CD8-positive, alpha-beta memory T cell (primary cell): Measurements from ENCODE around the gene PPP4R1. TPM values are rescaled to one million over a fixed set of nuclear protein-coding genes. Genes with fewer than 3 reads are reported as not detected.

ENCODE experiments used
- CTCF ChIA-PET: fragments of 350-600 bp; sonication (Branson Sonifier 250); formaldehyde crosslinking; loops from one replicate; lab custom pipeline; 2021; ENCODE audit warnings: antibody characterized with exemption; lab: Charles Lee
- POLR2A ChIA-PET: fragments of 350-600 bp; sonication (Branson Sonifier 250); formaldehyde crosslinking; loops from one replicate; lab custom pipeline; 2021; ENCODE audit warnings: antibody characterized with exemption; lab: Charles Lee
- DNase-seq, 5 donors: peaks; one replicate each; pipeline versions ENCODE4 v3.0.0 to v3.0.0-alpha.2; 2020 to 2022; ENCODE audit warnings: mixed read lengths in 1 of 5
- H3K27ac ChIP-seq: one replicate; pipeline ENCODE4 v1.7.0; 2013; ENCODE audit warnings: low read depth, mild to moderate bottlenecking, low read length, moderate library complexity
- H3K27me3 ChIP-seq: 2 replicates; pipeline ENCODE4 v1.7.0; 2013; ENCODE audit warnings: low read length, mild to moderate bottlenecking; ENCODE audit not compliant: insufficient read depth, poor library complexity, severe bottlenecking
- H3K36me3 ChIP-seq: 2 replicates; pipeline ENCODE4 v1.7.0; 2013; ENCODE audit warnings: mild to moderate bottlenecking, low read length, moderate library complexity; ENCODE audit not compliant: insufficient read depth
- H3K4me1 ChIP-seq: 2 replicates; pipeline ENCODE4 v1.7.0; 2013; ENCODE audit warnings: mild to moderate bottlenecking, low read length, moderate library complexity; ENCODE audit not compliant: insufficient read depth
- H3K4me3 ChIP-seq: 2 replicates; pipeline ENCODE4 v1.7.0; 2013; ENCODE audit warnings: mild to moderate bottlenecking, low read length
- H3K9me3 ChIP-seq: 2 replicates; pipeline ENCODE4 v1.7.0; 2013; ENCODE audit warnings: mild to moderate bottlenecking, low read length
- H3K27ac Mint-ChIP-seq, 8 donors: one replicate each; pipeline ENCODE4 v1.8.0; 2020 to 2021; ENCODE audit warnings: mixed read lengths in 8 of 8, mild to moderate bottlenecking in 6 of 8, inconsistent platforms in 3 of 8, moderate library complexity in 3 of 8
- H3K27me3 Mint-ChIP-seq, 2 donors: one replicate each; pipeline ENCODE4 v1.8.0; 2020 to 2021; ENCODE audit warnings: mixed read lengths in 2 of 2, mild to moderate bottlenecking in 1 of 2, moderate library complexity in 1 of 2
- H3K36me3 Mint-ChIP-seq, 3 donors: one replicate each; pipeline ENCODE4 v1.8.0; 2020 to 2021; ENCODE audit warnings: mixed read lengths in 3 of 3, inconsistent platforms in 1 of 3, mild to moderate bottlenecking in 1 of 3
- H3K4me1 Mint-ChIP-seq, 3 donors: one replicate each; pipeline ENCODE4 v1.8.0; 2020 to 2021; ENCODE audit warnings: mixed read lengths in 3 of 3, inconsistent platforms in 1 of 3, mild to moderate bottlenecking in 1 of 3
- H3K4me3 Mint-ChIP-seq, 7 donors: one replicate each; pipeline ENCODE4 v1.8.0; 2020 to 2021; ENCODE audit warnings: mixed read lengths in 7 of 7, mild to moderate bottlenecking in 6 of 7, moderate library complexity in 4 of 7, inconsistent platforms in 2 of 7
- H3K9me3 Mint-ChIP-seq, 5 donors: one replicate each; pipeline ENCODE4 v1.8.0; 2020 to 2022; ENCODE audit warnings: mixed read lengths in 5 of 5, mild to moderate bottlenecking in 3 of 5, moderate library complexity in 2 of 5, inconsistent platforms in 1 of 5
- polyA plus RNA-seq: library from polyadenylated mRNA; unstranded; fragments of 300-500 nt; fragmentation: Illumina TruSeq; gene quantifications from one replicate; pipeline ENCODE4 v1.2.3, GENCODE V29; 2021
- total RNA-seq, 2 experiments: library from RNA; stranded (reverse); gene quantifications; one replicate each; pipeline ENCODE4 v1.2.3, GENCODE V29; 2021

Gene PPP4R1
- total and polyA plus RNA-seq, 3 experiments from 2014 or later: 17.2 to 59.9 (median 58.4) TPM

GRCh38 chr18:9526458-9526857, 87.9 kb downstream of the PPP4R1 start:
- Mint-ChIP-seq H3K27ac (peak overlapping the region in 1 of 8 donors; percentile 54), H3K27me3 (no peaks in the 10 kb centered on the region), H3K36me3 (peaks cover 27 to 83% (median 37%) of the 10 kb centered on the region in 3 donors), H3K9me3 (peaks cover 0 to 2% (median 0%) of the 10 kb centered on the region in 5 donors), H3K4me3 (no peak overlapping the region), H3K4me1 (no peaks in the 10 kb centered on the region)
- no peak overlapping the region for H3K27ac ChIP-seq
- H3K9me3 ChIP-seq: no peaks in the 10 kb centered on the region
- no peaks in the 10 kb centered on the region for H3K4me1 ChIP-seq
- peaks cover 18% of the 10 kb centered on the region for H3K36me3 ChIP-seq
- ChIA-PET POLR2A (no interaction called here), CTCF (interaction anchor here (1.7 kb wide), 1 partner anchor 10 kb away, joined by 3 read pairs; no protein-coding TSS in a partner anchor)
- no peak overlapping the region for H3K4me3 ChIP-seq
- DNase-seq: no peak
- H3K27me3 ChIP-seq: no peaks in the 10 kb centered on the region

GRCh38 chr18:9522952-9523351, 91.4 kb downstream of the PPP4R1 start:
- Histone ChIP-seq H3K36me3 (peaks cover 15% of the 10 kb centered on the region), H3K4me3 (no peak overlapping the region), H3K4me1 (no peaks in the 10 kb centered on the region), H3K27ac (no peak overlapping the region), H3K27me3 (no peaks in the 10 kb centered on the region), H3K9me3 (no peaks in the 10 kb centered on the region)
- H3K4me1 Mint-ChIP-seq: peaks cover 0 to 6% (median 6%) of the 10 kb centered on the region in 3 donors
- H3K4me3 Mint-ChIP-seq: no peak overlapping the region
- H3K36me3 Mint-ChIP-seq: peaks cover 16 to 65% (median 24%) of the 10 kb centered on the region in 3 donors
- H3K27me3 Mint-ChIP-seq: no peaks in the 10 kb centered on the region
- H3K9me3 Mint-ChIP-seq: peaks cover 0 to 2% (median 0%) of the 10 kb centered on the region in 5 donors
- ChIA-PET POLR2A (no interaction called here), CTCF (no interaction called here)
- H3K27ac Mint-ChIP-seq: no peak overlapping the region
- DNase-seq: no peak

DNA sequence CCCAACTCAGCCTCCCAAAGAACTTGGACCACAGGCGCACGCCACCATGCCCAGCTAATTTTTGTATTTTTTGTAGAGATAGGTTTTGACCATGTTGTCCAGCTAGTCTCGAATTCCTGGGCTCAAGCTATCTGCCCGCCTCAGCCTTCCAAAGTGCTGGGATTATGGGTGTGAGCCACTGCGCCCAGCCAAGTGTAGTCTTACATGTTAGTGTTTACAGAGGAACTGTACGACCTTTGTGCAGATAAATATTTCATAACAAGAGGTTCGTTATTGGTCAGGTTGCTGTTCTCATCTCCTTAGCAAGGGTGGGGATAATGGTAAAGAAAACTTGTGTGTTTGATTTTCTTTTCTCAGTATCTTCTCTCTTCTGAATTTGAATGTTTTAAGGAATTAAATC, 92.6 kb downstream of the PPP4R1 start:
- Mint-ChIP-seq H3K9me3 (no peaks in the 10 kb centered on the region), H3K36me3 (peaks cover 5 to 62% (median 25%) of the 10 kb centered on the region in 3 donors), H3K27me3 (no peaks in the 10 kb centered on the region), H3K4me1 (peaks cover 0 to 7% (median 6%) of the 10 kb centered on the region in 3 donors), H3K4me3 (no peak overlapping the region), H3K27ac (peak overlapping the region in 1 of 8 donors; percentile 69)
- H3K4me1 ChIP-seq: no peaks in the 10 kb centered on the region
- no peaks in the 10 kb centered on the region for H3K27me3 ChIP-seq
- H3K36me3 ChIP-seq: peaks cover 16% of the 10 kb centered on the region
- H3K27ac ChIP-seq: no peak overlapping the region
- H3K4me3 ChIP-seq: no peak overlapping the region
- ChIA-PET POLR2A (no interaction called here), CTCF (interaction anchor here (1.0 kb wide), 1 partner anchor 448 kb away, joined by 4 read pairs; no protein-coding TSS in a partner anchor)
- DNase-seq: no peak
- H3K9me3 ChIP-seq: no peaks in the 10 kb centered on the region

GRCh38 chr18:9520666-9521065, 93.7 kb downstream of the PPP4R1 start:
- no peak overlapping the region for H3K27ac Mint-ChIP-seq
- CTCF ChIA-PET: interaction anchor here (1.1 to 1.5 kb wide), 2 partner anchors 9 to 11 kb away, joined by 4 read pairs; no protein-coding TSS in a partner anchor

GRCh38 chr18:9519399-9519798, 95.0 kb downstream of the PPP4R1 start:
- ChIA-PET POLR2A (no interaction called here), CTCF (no interaction called here)
- no peaks in the 10 kb centered on the region for H3K27me3 Mint-ChIP-seq
- no peak overlapping the region for H3K4me3 Mint-ChIP-seq
- Histone ChIP-seq H3K4me1 (no peaks in the 10 kb centered on the region), H3K27me3 (no peaks in the 10 kb centered on the region), H3K27ac (no peak overlapping the region), H3K4me3 (no peak overlapping the region), H3K36me3 (peaks cover 8% of the 10 kb centered on the region), H3K9me3 (no peaks in the 10 kb centered on the region)
- no peaks in the 10 kb centered on the region for H3K9me3 Mint-ChIP-seq
- DNase-seq: no peak
- no peak overlapping the region for H3K27ac Mint-ChIP-seq
- peaks cover 5 to 52% (median 19%) of the 10 kb centered on the region in 3 donors for H3K36me3 Mint-ChIP-seq
- H3K4me1 Mint-ChIP-seq: peaks cover 0 to 20% (median 10%) of the 10 kb centered on the region in 3 donors

More at GRCh38 chr18:9520666-9521065, 93.7 kb downstream of the PPP4R1 start:
- Mint-ChIP-seq H3K4me1 (peaks cover 0 to 12% (median 10%) of the 10 kb centered on the region in 3 donors), H3K27me3 (no peaks in the 10 kb centered on the region), H3K36me3 (peaks cover 5 to 59% (median 24%) of the 10 kb centered on the region in 3 donors), H3K4me3 (no peak overlapping the region), H3K9me3 (no peaks in the 10 kb centered on the region)
- Histone ChIP-seq H3K4me3 (no peak overlapping the region), H3K27ac (no peak overlapping the region), H3K9me3 (no peaks in the 10 kb centered on the region), H3K36me3 (peaks cover 16% of the 10 kb centered on the region), H3K4me1 (no peaks in the 10 kb centered on the region), H3K27me3 (no peaks in the 10 kb centered on the region)
- no peak for DNase-seq
- POLR2A ChIA-PET: no interaction called here

- CTCF ChIA-PET: interaction anchor here (1.0 kb wide), 1 partner anchor 444 kb away, joined by 4 read pairs; no protein-coding TSS in a partner anchor
- Histone ChIP-seq H3K27me3 (no peaks in the 10 kb centered on the region), H3K4me1 (no peaks in the 10 kb centered on the region), H3K36me3 (peaks cover 5% of the 10 kb centered on the region), H3K27ac (no peak overlapping the region), H3K4me3 (no peak overlapping the region), H3K9me3 (no peaks in the 10 kb centered on the region)
- Mint-ChIP-seq H3K27me3 (no peaks in the 10 kb centered on the region), H3K4me1 (peaks cover 2 to 21% (median 10%) of the 10 kb centered on the region in 3 donors), H3K36me3 (peaks cover 5 to 52% (median 16%) of the 10 kb centered on the region in 3 donors), H3K4me3 (no peak overlapping the region), H3K27ac (no peak overlapping the region), H3K9me3 (no peaks in the 10 kb centered on the region)
- DNase-seq: no peak
- POLR2A ChIA-PET: no interaction called here
Measured at GRCh38 chr18:9517869-9518268, 96.5 kb downstream of the PPP4R1 start.

GRCh38 chr18:9516437-9517064, 97.8 kb downstream of the PPP4R1 start:
- ChIA-PET CTCF (interaction anchor here (0.6 to 2.1 kb wide), 12 partner anchors 10 to 791 kb away, joined by 3 to 9 read pairs (median 3); no protein-coding TSS in a partner anchor), POLR2A (no interaction called here)
- no peaks in the 10 kb centered on the region for H3K9me3 ChIP-seq
- H3K27me3 Mint-ChIP-seq: no peaks in the 10 kb centered on the region
- peak in 2 of 5 donors; percentile 22 to 42 for DNase-seq
- H3K27me3 ChIP-seq: no peaks in the 10 kb centered on the region
- H3K4me3 Mint-ChIP-seq: no peak overlapping the region
- no peak overlapping the region for H3K27ac ChIP-seq
- H3K4me1 ChIP-seq: no peaks in the 10 kb centered on the region
- no peak overlapping the region for H3K4me3 ChIP-seq
- peaks cover 5% of the 10 kb centered on the region for H3K36me3 ChIP-seq
- H3K4me1 Mint-ChIP-seq: peaks cover 5 to 26% (median 11%) of the 10 kb centered on the region in 3 donors
- peak overlapping the region in 3 of 8 donors; percentile 40 to 48 (median 43) for H3K27ac Mint-ChIP-seq
- no peaks in the 10 kb centered on the region for H3K9me3 Mint-ChIP-seq
- H3K36me3 Mint-ChIP-seq: peaks cover 0 to 45% (median 7%) of the 10 kb centered on the region in 3 donors

DNA sequence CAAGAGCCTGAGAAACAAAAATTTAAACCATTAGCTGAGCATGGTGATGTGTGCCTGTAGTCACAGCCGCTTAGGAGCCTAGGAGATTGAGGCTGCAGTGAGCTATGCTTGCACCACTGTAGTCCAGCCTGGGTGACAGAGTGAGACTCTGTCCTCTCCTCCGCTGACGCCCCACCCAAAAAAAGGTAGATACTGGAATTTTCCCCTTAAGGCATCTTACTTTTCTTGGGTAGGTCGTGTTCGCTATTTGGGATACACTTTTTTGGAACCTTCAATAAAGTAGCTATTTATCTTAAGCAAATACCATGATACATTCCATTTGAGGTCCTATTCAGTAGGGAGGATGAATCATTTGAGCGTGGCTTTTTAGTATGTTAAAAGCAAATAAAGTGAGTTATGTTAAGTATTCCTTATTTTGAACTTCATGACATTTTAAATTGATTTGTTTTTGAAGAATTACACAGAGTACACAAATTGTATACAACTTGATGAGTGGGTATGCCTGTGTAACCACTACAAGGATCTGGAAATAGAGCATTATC, 100.3 kb downstream of the PPP4R1 start:
- peaks cover 7 to 28% (median 15%) of the 10 kb centered on the region in 3 donors for H3K4me1 Mint-ChIP-seq

More for the DNA sequence above, 100.3 kb downstream of the PPP4R1 start:
- H3K9me3 ChIP-seq: no peaks in the 10 kb centered on the region
- H3K27me3 Mint-ChIP-seq: no peaks in the 10 kb centered on the region
- peak overlapping the region in 3 of 8 donors; percentile 15 to 51 (median 26) for H3K27ac Mint-ChIP-seq
- no peaks in the 10 kb centered on the region for H3K9me3 Mint-ChIP-seq
- no peak overlapping the region for H3K27ac ChIP-seq
- H3K4me1 ChIP-seq: no peaks in the 10 kb centered on the region
- H3K4me3 Mint-ChIP-seq: no peak overlapping the region
- peaks cover 0 to 37% (median 7%) of the 10 kb centered on the region in 3 donors for H3K36me3 Mint-ChIP-seq
- no peak overlapping the region for H3K4me3 ChIP-seq
- H3K27me3 ChIP-seq: no peaks in the 10 kb centered on the region
- ChIA-PET CTCF (interaction anchor here (0.9 to 1.6 kb wide), 2 partner anchors 36 to 441 kb away, joined by 3 read pairs; no protein-coding TSS in a partner anchor), POLR2A (interaction anchor here (0.6 kb wide), 1 partner anchor 180 kb away, joined by 3 read pairs; no protein-coding TSS in a partner anchor)
- no peak for DNase-seq
- H3K36me3 ChIP-seq: peaks cover 5% of the 10 kb centered on the region
